Endometrium (tissue), 2 donors: ENCODE results near the gene ENOX2.
"Not testable (repeated sequence)": the region's sequence is repeated elsewhere in the genome, so short reads cannot be mapped to it uniquely, and the experiment has no call there.

ENCODE experiments used
- FAIRE-seq: peaks from 2 replicates; lab custom pipeline; 2012; peaks lifted over from hg19 to GRCh38; lab: Jason Lieb, UNC
- donor health status: control.
- donor health status: control.

Gene ENOX2, protein sequence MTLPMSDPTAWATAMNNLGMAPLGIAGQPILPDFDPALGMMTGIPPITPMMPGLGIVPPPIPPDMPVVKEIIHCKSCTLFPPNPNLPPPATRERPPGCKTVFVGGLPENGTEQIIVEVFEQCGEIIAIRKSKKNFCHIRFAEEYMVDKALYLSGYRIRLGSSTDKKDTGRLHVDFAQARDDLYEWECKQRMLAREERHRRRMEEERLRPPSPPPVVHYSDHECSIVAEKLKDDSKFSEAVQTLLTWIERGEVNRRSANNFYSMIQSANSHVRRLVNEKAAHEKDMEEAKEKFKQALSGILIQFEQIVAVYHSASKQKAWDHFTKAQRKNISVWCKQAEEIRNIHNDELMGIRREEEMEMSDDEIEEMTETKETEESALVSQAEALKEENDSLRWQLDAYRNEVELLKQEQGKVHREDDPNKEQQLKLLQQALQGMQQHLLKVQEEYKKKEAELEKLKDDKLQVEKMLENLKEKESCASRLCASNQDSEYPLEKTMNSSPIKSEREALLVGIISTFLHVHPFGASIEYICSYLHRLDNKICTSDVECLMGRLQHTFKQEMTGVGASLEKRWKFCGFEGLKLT

GRCh38 chrX:130902783-130903613, at the start of gene ENOX2:
Gene ENOX2 (minus strand): TSS chrX:130903209. CDS start chrX:130703216, 199,993 bp downstream.
- FAIRE-seq = peak; percentile 95

DNA sequence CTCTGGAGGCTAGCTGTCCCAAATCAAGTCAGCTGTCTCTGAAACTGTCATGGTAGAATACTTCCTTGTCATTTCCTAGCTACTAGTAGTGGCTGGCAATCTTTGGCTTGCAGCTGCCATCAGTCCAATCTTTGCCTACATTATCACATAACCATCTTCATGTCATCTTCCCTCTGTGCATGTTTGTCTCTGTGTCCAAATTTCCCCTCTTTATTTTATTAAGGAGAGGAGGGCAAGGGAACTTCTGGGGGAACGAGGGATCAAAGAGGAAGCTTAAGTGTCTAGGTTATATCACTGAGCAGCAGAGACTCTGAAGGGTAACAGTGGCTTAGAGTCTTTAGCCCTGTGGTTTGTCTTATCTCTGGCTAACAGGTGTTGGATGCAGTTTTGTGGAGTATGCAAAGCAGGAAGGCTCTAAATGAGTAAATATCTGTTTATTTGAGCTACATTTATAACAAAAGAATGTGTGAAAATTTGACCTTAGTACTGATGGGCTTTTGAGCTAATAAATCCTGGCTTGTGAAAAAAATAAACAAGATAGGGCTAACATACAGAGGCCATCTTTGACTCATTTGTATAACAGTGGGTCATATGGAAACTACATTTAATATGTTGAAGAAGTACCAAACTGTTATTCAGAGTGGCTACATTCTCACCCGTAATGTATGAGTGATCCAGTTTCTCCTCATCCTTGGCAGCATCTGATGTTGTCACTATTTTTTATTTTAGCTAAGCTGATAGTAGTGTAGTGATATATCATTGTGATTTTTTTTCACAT, 49.4 kb upstream of the ENOX2 start:
- no peak for FAIRE-seq

- no peak for FAIRE-seq
These were observed 41.2 kb upstream of the ENOX2 start for GRCh38 chrX:130944230-130944629.

- peak; percentile 37 for FAIRE-seq
These were observed 34.1 kb upstream of the ENOX2 start for GRCh38 chrX:130937101-130937500.

- FAIRE-seq = no peak
These were observed 30.3 kb upstream of the ENOX2 start for GRCh38 chrX:130933358-130933757.

GRCh38 chrX:130920405-130920804, 17.4 kb upstream of the ENOX2 start:
- not testable (repeated sequence) for FAIRE-seq

DNA sequence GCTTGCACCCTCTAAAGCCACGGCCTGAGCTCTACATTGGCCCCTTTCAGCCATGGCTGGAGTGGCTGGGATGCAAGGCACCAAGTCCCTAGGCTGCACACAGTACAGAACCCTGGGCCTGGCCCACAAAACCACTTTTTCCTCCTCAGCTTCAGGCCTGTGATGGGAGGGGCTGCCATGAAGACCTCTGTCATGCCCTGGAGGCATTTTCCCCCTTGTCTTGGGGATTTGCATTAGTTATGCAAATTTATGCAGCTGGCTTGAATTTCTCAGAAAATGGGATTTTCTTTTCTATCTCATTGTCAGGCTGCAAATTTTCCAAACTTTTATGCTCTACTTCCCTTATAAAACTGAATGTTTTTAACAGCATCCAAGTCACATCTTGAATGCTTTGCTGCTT, 16.7 kb upstream of the ENOX2 start:
- not testable (repeated sequence) for FAIRE-seq

GRCh38 chrX:130918498-130918897, 15.5 kb upstream of the ENOX2 start:
- not testable (repeated sequence) for FAIRE-seq

GRCh38 chrX:130916636-130917422, 13.8 kb upstream of the ENOX2 start:
- no peak for FAIRE-seq

- FAIRE-seq = no peak
These were observed 12.3 kb upstream of the ENOX2 start for GRCh38 chrX:130915302-130915701.

DNA sequence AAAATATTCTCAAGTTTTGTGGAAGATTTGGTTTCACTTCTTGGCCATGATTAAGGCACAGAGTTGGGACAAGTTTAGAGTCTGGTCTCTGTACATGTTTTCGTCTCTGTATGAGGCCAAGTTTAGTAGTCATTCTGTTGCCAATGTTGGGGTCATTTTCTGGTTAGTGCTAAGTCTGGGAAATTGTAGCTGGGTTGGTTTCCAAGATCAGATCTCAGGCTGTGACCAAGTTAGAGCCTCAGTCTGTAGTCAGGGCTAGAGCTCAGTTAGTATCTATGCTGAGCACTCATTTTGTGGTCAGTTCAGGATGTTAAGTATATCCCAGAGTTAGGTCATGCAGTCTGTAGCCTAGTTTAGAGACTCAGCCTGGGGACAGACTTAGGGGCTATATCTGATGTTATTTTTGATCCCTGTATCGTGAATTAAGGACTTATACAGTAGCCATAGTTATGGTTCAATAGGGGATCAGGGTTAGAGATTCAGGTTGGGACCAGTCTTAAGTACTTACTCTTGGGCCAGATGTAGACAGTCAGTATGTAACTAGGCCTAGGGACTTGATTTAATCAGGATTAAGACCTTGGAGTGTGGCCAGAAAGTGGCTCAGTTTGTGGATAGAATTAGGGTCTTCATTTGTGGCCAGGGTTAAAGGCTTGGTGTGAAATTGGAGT, 6.6 kb upstream of the ENOX2 start:
- FAIRE-seq = no peak

GRCh38 chrX:130906776-130907175, 3.8 kb upstream of the ENOX2 start:
- no peak for FAIRE-seq

GRCh38 chrX:130902446-130902782, 595 bp downstream of the ENOX2 start:
- no peak for FAIRE-seq

- no peak for FAIRE-seq
These were observed 6.1 kb downstream of the ENOX2 start for GRCh38 chrX:130896802-130897501.

GRCh38 chrX:130896026-130896425, 7.0 kb downstream of the ENOX2 start:
- no peak for FAIRE-seq

- FAIRE-seq = no peak
These were observed 7.7 kb downstream of the ENOX2 start for GRCh38 chrX:130895299-130895698.

GRCh38 chrX:130893356-130894085, 9.5 kb downstream of the ENOX2 start:
- no peak for FAIRE-seq

DNA sequence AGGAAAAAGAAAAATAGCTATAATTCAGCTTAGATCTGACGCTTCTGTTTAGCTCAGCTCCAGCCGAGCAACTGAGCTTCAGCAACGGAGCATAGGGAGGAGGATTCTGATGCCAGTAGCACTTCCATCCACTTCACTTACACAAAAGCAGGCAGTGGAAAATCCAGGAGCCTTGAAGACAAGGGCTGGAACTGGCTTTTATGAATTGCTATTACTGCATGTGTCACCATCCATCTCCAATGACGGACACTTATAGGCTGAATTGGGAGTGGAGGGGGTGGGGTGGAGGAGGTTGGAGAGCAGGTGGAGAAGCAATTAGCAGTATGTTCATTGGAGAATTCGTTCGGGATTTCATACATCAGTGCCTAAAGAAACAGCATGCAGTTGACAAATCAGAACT, 15.6 kb downstream of the ENOX2 start:
- FAIRE-seq = no peak

GRCh38 chrX:130885996-130886395, 17.0 kb downstream of the ENOX2 start:
- no peak for FAIRE-seq
